ENCODE measurements around the gene CPAMD8. TPM values are rescaled to one million over a fixed set of nuclear protein-coding genes. Genes with fewer than 3 reads are reported as not detected.

CPAMD8 gene
- total and polyA plus RNA-seq, 9 of the 15 experiments (the other 6 are each of a cell fraction or from before 2014, with no cell fraction given), result 0.20 to 2.1 (median 1.3) TPM

DNA sequence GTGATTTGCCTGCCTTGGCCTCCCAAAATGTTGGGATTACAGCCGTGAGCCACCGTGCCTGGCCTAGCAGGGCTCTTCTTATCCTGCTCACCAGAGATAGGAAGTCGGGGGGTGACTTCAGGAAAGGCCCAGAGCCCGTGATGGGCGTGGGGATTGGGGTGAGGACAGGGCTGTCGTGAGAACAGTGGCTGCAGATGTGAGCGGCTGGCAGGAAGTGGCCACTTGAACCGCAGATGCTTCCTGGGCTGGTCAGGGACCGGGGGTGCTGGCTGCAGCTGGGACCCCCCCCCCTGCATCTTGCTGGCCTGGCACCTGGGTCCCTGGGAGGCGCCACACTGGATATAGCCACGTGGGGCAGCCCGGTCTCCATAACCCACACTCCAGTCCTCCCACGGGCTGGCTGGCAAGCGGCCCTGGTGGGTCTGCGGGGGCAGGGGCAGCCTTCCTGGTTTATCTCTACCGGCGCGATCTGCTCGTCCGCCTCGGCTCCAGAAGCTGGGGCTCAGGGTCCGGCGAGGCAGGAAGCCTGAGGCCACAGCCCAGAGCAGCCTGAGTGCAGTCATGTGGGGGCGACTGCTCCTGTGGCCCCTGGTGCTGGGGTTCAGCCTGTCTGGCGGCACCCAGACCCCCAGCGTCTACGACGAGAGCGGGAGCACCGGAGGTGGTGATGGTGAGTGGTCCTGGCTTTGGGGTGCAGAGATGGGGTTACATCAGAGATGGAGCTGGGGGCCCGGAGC lies 137.8 kb downstream of the CPAMD8 start, which contains the start of gene F2RL3 (continued):
- TF ChIP-seq ZKSCAN3 (CRISPR knock-in tag; IDR thresholded peaks at IDR 0.05) (no peak), NCOA1 (IDR thresholded peaks at IDR 0.05; ENCODE audit: low read depth) (peak; percentile 47; the same call in 1 of the 2 replicates), NEUROD1 (IDR thresholded peaks at IDR 0.05; ENCODE audit: borderline replicate concordance, low read depth, low read length, partially characterized antibody) (no peak), RBM34 (IDR thresholded peaks at IDR 0.05; ENCODE audit: borderline replicate concordance, insufficient read depth, low read length) (no peak), MCM2 (IDR thresholded peaks at IDR 0.05; ENCODE audit: low read depth) (no peak), TCF7L2 (IDR thresholded peaks at IDR 0.05; ENCODE audit: low read depth, low read length) (no peak), IFI16 (CRISPR knock-in tag; IDR thresholded peaks at IDR 0.05) (no peak), JUND (IDR thresholded peaks at IDR 0.05; ENCODE audit: borderline replicate concordance, low read depth, low read length) (peak; percentile 37; the same call in 1 of the 2 replicates), JUND (tag; IDR thresholded peaks at IDR 0.05; ENCODE audit: borderline replicate concordance, low read depth, low read length) (peak; percentile 17; the same call in 1 of the 3 replicates), HNRNPH1 (optimal IDR thresholded peaks at IDR 0.05; ENCODE audit: low read depth, low read length) (no peak), XRCC5 (IDR thresholded peaks at IDR 0.05; ENCODE audit: low read depth, low read length) (no peak), ZNF143 (CRISPR knock-in tag; IDR thresholded peaks at IDR 0.05) (0 out of 2 replicates have a peak, but pooled peaks have one; percentile 18), NONO (IDR thresholded peaks at IDR 0.05; ENCODE audit: low read depth in 2 of 2, low read length in 1 of 2) (no peak; a peak in 2 of 4 replicates), HDAC3 (IDR thresholded peaks at IDR 0.05; ENCODE audit: borderline replicate concordance, partially characterized antibody) (no peak), NFYB (IDR thresholded peaks at IDR 0.05; ENCODE audit: extremely low read depth, insufficient read length) (no peak)
- TF ChIP-seq, protein P1, sequence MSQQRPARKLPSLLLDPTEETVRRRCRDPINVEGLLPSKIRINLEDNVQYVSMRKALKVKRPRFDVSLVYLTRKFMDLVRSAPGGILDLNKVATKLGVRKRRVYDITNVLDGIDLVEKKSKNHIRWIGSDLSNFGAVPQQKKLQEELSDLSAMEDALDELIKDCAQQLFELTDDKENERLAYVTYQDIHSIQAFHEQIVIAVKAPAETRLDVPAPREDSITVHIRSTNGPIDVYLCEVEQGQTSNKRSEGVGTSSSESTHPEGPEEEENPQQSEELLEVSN (IDR thresholded peaks at IDR 0.05; ENCODE audit: borderline replicate concordance in 1 of 2, extremely low read depth in 1 of 2, insufficient read depth in 1 of 2, insufficient read length in 1 of 2, low read depth in 1 of 2, low read length in 1 of 2, poor library complexity in 1 of 2, severe bottlenecking in 1 of 2), result no peak
- TF ChIP-seq, protein P2, sequence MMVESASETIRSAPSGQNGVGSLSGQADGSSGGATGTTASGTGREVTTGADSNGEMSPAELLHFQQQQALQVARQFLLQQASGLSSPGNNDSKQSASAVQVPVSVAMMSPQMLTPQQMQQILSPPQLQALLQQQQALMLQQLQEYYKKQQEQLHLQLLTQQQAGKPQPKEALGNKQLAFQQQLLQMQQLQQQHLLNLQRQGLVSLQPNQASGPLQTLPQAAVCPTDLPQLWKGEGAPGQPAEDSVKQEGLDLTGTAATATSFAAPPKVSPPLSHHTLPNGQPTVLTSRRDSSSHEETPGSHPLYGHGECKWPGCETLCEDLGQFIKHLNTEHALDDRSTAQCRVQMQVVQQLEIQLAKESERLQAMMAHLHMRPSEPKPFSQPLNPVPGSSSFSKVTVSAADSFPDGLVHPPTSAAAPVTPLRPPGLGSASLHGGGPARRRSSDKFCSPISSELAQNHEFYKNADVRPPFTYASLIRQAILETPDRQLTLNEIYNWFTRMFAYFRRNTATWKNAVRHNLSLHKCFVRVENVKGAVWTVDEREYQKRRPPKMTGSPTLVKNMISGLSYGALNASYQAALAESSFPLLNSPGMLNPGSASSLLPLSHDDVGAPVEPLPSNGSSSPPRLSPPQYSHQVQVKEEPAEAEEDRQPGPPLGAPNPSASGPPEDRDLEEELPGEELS (CRISPR knock-in tag; IDR thresholded peaks at IDR 0.05; ENCODE audit: borderline replicate concordance), result no peak
- TF ChIP-seq, protein P3, sequence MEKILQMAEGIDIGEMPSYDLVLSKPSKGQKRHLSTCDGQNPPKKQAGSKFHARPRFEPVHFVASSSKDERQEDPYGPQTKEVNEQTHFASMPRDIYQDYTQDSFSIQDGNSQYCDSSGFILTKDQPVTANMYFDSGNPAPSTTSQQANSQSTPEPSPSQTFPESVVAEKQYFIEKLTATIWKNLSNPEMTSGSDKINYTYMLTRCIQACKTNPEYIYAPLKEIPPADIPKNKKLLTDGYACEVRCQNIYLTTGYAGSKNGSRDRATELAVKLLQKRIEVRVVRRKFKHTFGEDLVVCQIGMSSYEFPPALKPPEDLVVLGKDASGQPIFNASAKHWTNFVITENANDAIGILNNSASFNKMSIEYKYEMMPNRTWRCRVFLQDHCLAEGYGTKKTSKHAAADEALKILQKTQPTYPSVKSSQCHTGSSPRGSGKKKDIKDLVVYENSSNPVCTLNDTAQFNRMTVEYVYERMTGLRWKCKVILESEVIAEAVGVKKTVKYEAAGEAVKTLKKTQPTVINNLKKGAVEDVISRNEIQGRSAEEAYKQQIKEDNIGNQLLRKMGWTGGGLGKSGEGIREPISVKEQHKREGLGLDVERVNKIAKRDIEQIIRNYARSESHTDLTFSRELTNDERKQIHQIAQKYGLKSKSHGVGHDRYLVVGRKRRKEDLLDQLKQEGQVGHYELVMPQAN (IDR thresholded peaks at IDR 0.05; ENCODE audit: borderline replicate concordance), result no peak
- TF ChIP-seq, protein P4, sequence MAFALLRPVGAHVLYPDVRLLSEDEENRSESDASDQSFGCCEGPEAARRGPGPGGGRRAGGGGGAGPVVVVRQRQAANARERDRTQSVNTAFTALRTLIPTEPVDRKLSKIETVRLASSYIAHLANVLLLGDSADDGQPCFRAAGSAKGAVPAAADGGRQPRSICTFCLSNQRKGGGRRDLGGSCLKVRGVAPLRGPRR (CRISPR knock-in tag; IDR thresholded peaks at IDR 0.05), result no peak
- TF ChIP-seq, protein P5, sequence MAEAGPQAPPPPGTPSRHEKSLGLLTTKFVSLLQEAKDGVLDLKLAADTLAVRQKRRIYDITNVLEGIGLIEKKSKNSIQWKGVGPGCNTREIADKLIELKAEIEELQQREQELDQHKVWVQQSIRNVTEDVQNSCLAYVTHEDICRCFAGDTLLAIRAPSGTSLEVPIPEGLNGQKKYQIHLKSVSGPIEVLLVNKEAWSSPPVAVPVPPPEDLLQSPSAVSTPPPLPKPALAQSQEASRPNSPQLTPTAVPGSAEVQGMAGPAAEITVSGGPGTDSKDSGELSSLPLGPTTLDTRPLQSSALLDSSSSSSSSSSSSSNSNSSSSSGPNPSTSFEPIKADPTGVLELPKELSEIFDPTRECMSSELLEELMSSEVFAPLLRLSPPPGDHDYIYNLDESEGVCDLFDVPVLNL (CRISPR knock-in tag; IDR thresholded peaks at IDR 0.05; ENCODE audit: low read depth), result no peak
